GM23248 (cell line): Measurements from ENCODE around the gene SLC4A4. TPM values are rescaled to one million over a fixed set of nuclear protein-coding genes. Genes with fewer than 3 reads are reported as not detected.

Experiments used
- DNase-seq: peaks from one replicate; pipeline ENCODE4 v3.0.0-alpha.2; 2015
- H2AFZ ChIP-seq: fragments of 200-600 bp; sonication (generic); 2 replicates; pipeline ENCODE4 v1.6.1; 2016; ENCODE audit warnings: antibody characterized with exemption
- H3F3A ChIP-seq: fragments of 200-600 bp; sonication (generic); 2 replicates; pipeline ENCODE4 v1.6.1; 2016; ENCODE audit warnings: mild to moderate bottlenecking, antibody characterized with exemption, mixed run types; ENCODE audit not compliant: insufficient read depth
- H3K27ac ChIP-seq: fragments of 200-600 bp; sonication (generic); 2 replicates; pipeline ENCODE4 v1.5.1; 2016; ENCODE audit warnings: mild to moderate bottlenecking
- H3K27me3 ChIP-seq: fragments of 200-600 bp; sonication (generic); replicated peaks from 2 replicates; pipeline ENCODE4 v1.6.1; 2016; ENCODE audit warnings: mild to moderate bottlenecking; ENCODE audit not compliant: insufficient read depth
- H3K36me3 ChIP-seq: fragments of 200-600 bp; sonication (generic); 2 replicates; pipeline ENCODE4 v1.6.1; 2016; ENCODE audit warnings: low read depth, mild to moderate bottlenecking
- H3K4me1 ChIP-seq: fragments of 200-600 bp; sonication (generic); 2 replicates; pipeline ENCODE4 v1.6.1; 2016; ENCODE audit warnings: mild to moderate bottlenecking; ENCODE audit not compliant: insufficient read depth
- H3K4me2 ChIP-seq: fragments of 200-600 bp; sonication (generic); one replicate; pipeline ENCODE4 v1.6.1; 2016; ENCODE audit warnings: mild to moderate bottlenecking; ENCODE audit not compliant: unreplicated experiment
- H3K4me3 ChIP-seq: fragments of 200-600 bp; sonication (generic); 2 replicates; pipeline ENCODE4 v1.5.1; 2016; ENCODE audit warnings: mild to moderate bottlenecking
- H3K79me2 ChIP-seq: fragments of 200-600 bp; sonication (generic); 2 replicates; pipeline ENCODE4 v1.6.1; 2016; ENCODE audit warnings: mild to moderate bottlenecking; ENCODE audit not compliant: insufficient read depth
- H3K9ac ChIP-seq: fragments of 200-600 bp; sonication (generic); 2 replicates; pipeline ENCODE4 v1.6.1; 2016; ENCODE audit warnings: mild to moderate bottlenecking
- H3K9me2 ChIP-seq: fragments of 200-600 bp; sonication (generic); 2 replicates; pipeline ENCODE4 v1.6.1; 2016; ENCODE audit warnings: mixed run types, mild to moderate bottlenecking, moderate library complexity; ENCODE audit not compliant: insufficient read depth
- H3K9me3 ChIP-seq: fragments of 200-600 bp; sonication (generic); one replicate; pipeline ENCODE4 v1.6.1; 2017; ENCODE audit warnings: low read depth
- H4K20me1 ChIP-seq: fragments of 200-600 bp; sonication (generic); 2 replicates; pipeline ENCODE4 v1.6.0; 2016; ENCODE audit not compliant: insufficient read depth
- EZH2 ChIP-seq: fragments of 200-600 bp; sonication (generic); IDR thresholded peaks from 2 replicates; pipeline ENCODE4 v1.6.1; 2018; ENCODE audit warnings: antibody characterized with exemption, mild to moderate bottlenecking; ENCODE audit not compliant: insufficient read depth, poor library complexity, severe bottlenecking
- EZH2phosphoT487 ChIP-seq: fragments of 200-600 bp; sonication (generic); IDR thresholded peaks from 2 replicates; pipeline ENCODE4 v1.6.1; 2018; ENCODE audit warnings: antibody characterized with exemption, moderate library complexity, mild to moderate bottlenecking, low read depth; ENCODE audit not compliant: insufficient read depth
- WGBS, 2 experiments: methylation state at CpG; one replicate each; pipeline ENCODE4 v1.1.6; 2015 to 2017; ENCODE audit warnings: low lambda C conversion rate in 2 of 2, low coverage in 1 of 2; ENCODE audit errors: missing lambda C conversion rate in 2 of 2; 5-methylcytosine and 5-hydroxymethylcytosine counted together
- in situ Hi-C: fragments of 300-500 bp; cut with MboI; formaldehyde crosslinking; loops from 2 replicates; pipeline ENCODE4 v1.15.0; 2020
- polyA plus RNA-seq: library from polyadenylated mRNA; unstranded; fragments of >200 nt; fragmentation: Nextera tagmentation; extraction: Ambion mirVana; gene quantifications from 2 replicates; pipeline ENCODE4 v1.2.1, GENCODE V29; 2016
- total RNA-seq: library from RNA; depleted of rRNA; stranded (reverse); fragments of >200 nt; shearing (Covaris generic); gene quantifications from 2 replicates; pipeline ENCODE4 v1.2.3, GENCODE V29; 2014

SLC4A4 gene
- total and polyA plus RNA-seq, 2 experiments from 2014 or later, result 7.2 to 11.5 TPM

DNA sequence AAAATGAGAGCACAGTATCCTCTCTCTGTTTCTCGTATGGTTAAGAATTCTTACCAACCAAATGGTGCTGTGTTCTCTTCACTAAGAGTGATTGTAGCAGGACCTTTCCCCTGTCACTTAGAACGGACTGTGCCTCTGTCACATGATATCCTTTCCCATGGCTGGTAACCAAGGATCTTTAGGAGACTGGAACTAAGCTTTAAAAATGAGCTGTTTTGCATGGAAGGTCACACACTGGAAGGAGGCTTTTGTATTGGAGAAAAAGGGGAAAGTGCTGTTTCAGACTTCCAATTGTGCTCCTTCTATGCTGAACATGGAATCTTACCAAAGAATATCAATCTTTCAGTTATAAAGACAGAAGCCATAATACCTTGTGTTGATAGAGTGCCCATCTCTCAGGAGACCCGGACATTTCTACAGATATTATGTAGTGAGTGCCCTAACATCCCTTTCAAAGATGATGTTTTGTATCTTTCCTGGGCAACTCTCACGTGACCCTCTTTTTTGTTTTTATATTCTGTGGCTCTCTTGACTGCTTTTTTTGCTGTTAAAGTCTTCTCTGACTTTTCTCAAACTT, 148.6 kb downstream of the SLC4A4 start:
- H3K36me3 ChIP-seq, result no peaks in the 10 kb centered on the region
- no peaks in the 10 kb centered on the region for H3K9me3 ChIP-seq
- WGBS, 2 experiments, result 57 to 71% methylated on average over 4 of the region's 4 CpGs
- in situ Hi-C loops, result no loop called here
- DNase-seq, result no peak
- H3K4me1 ChIP-seq, result no peaks in the 10 kb centered on the region
- no peaks in the 10 kb centered on the region for H4K20me1 ChIP-seq
- H3K4me3 ChIP-seq, result no peak overlapping the region
- H2AFZ ChIP-seq, result no peak overlapping the region
- H3K4me2 ChIP-seq, result no peak overlapping the region
- TF ChIP-seq EZH2, result no peak
- TF ChIP-seq EZH2phosphoT487, result no peak
- no peaks in the 10 kb centered on the region for H3K27me3 ChIP-seq
- H3K9ac ChIP-seq, result no peak overlapping the region
- no peaks in the 10 kb centered on the region for H3K79me2 ChIP-seq
- no peaks in the 10 kb centered on the region for H3K9me2 ChIP-seq
- no peaks in the 10 kb centered on the region for H3F3A ChIP-seq
- no peak overlapping the region for H3K27ac ChIP-seq

DNA sequence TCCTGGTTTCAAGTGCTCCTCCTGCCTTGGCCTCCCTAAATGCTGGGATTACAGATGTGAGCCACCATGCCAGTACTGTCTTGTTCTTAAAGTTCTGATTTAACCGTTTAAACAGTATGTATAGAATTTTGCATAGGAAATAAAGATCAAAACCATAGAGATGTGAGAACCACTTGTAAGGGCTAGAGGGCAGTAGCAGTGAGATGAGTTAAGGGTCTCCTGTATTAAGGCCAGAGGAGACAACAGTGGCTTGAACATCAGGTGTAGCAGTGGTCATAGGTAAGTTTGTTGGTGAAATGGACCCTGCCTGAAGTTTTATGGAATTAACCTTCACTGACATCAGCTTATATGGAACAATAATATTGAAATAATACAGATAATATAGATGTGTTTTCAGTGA, 155.7 kb downstream of the SLC4A4 start:
- Histone ChIP-seq H3K9ac (no peak overlapping the region), H3K79me2 (no peaks in the 10 kb centered on the region), H4K20me1 (no peaks in the 10 kb centered on the region), H3K27ac (no peak overlapping the region), H2AFZ (no peak overlapping the region), H3F3A (no peaks in the 10 kb centered on the region), H3K4me2 (no peak overlapping the region), H3K9me3 (no peaks in the 10 kb centered on the region), H3K27me3 (no peaks in the 10 kb centered on the region), H3K9me2 (no peaks in the 10 kb centered on the region), H3K4me3 (no peak overlapping the region), H3K4me1 (no peaks in the 10 kb centered on the region), H3K36me3 (no peaks in the 10 kb centered on the region; the same call in 1 of the 2 replicates)
- no peak for DNase-seq
- 96 to 97% methylated on average over 1 of the region's 1 CpG for WGBS, 2 experiments
- in situ Hi-C loops, result no loop called here
- TF ChIP-seq EZH2 (no peak), EZH2phosphoT487 (no peak)

DNA sequence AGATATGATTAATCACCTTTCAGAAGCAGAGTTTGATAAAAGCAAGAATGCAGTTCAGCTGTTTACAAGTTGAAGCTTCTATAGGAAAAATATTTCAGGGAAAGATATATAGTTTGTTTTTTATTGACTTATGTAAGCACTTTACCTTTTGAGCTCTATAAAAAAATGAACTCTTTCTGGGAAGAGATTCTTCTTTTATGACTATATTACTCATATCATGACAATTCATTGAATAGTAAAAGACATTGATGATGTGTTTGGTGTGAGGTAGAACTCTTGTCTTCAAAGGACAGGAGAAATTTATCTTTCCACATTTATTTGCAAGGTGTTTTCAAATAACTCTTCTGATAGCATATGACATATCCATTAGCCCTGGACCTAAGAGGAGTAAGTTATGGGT, 156.6 kb downstream of the SLC4A4 start:
- no peaks in the 10 kb centered on the region for H3K27me3 ChIP-seq
- DNase-seq, result no peak
- no peaks in the 10 kb centered on the region for H3K9me3 ChIP-seq
- no peaks in the 10 kb centered on the region for H3K79me2 ChIP-seq
- H2AFZ ChIP-seq, result no peak overlapping the region
- TF ChIP-seq EZH2phosphoT487 (no peak), EZH2 (no peak)
- no peaks in the 10 kb centered on the region for H3F3A ChIP-seq
- H3K9ac ChIP-seq, result no peak overlapping the region
- H3K4me2 ChIP-seq, result no peak overlapping the region
- no peak overlapping the region for H3K27ac ChIP-seq
- H3K4me1 ChIP-seq, result no peaks in the 10 kb centered on the region
- in situ Hi-C loops, result no loop called here
- H3K4me3 ChIP-seq, result no peak overlapping the region
- no peaks in the 10 kb centered on the region for H4K20me1 ChIP-seq
- no peaks in the 10 kb centered on the region for H3K9me2 ChIP-seq
- no peaks in the 10 kb centered on the region; the same call in 1 of the 2 replicates for H3K36me3 ChIP-seq

DNA sequence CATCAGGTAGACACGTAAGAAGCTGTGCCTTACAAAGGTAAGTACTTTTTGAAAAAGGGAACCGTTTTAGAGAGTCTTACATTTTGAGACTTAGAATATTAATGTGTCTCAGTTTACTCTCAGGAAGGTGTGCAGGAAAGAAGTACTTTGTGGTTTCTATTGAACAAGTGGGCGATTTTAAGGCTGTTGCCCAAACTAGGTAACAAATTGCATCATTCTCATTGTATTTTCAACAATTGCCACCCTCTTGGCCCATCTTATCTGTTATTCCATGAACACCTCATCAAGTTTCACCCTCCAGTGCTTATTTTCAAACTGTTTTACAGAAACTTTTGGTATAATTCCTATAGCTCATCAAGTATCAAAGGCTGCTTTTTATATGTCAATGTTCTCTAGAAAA, 158.3 kb downstream of the SLC4A4 start:
- Histone ChIP-seq H3K79me2 (no peaks in the 10 kb centered on the region), H2AFZ (no peak overlapping the region), H3K9ac (no peak overlapping the region), H3K4me2 (no peak overlapping the region), H3K9me2 (no peaks in the 10 kb centered on the region), H4K20me1 (no peaks in the 10 kb centered on the region), H3K9me3 (no peaks in the 10 kb centered on the region), H3K27me3 (no peaks in the 10 kb centered on the region), H3K4me3 (no peak overlapping the region), H3K36me3 (no peaks in the 10 kb centered on the region; the same call in 1 of the 2 replicates), H3K27ac (no peak overlapping the region), H3F3A (no peaks in the 10 kb centered on the region), H3K4me1 (no peaks in the 10 kb centered on the region)
- 86 to 88% methylated on average over 3 of the region's 3 CpGs for WGBS, 2 experiments
- in situ Hi-C loops, result no loop called here
- DNase-seq, result no peak
- TF ChIP-seq EZH2 (no peak), EZH2phosphoT487 (no peak)

DNA sequence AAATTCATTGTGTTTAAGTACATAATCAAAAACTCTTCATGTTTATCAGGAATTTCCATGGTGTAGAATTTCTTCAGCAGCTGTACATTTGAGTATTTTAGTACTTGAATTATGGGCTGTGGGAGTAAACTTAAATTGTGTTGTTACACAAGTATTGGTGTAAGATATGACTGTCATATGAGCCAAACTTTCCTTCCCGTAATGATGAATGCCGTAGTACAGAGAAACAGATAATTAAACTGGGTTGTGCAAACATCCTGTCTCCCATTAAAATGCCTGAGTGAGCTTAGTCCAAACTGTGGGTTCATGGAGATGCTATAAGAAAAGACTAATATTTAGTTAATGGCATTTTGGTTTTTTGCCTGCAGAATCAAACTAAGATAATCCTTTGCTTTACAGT, 159.2 kb downstream of the SLC4A4 start:
- no peaks in the 10 kb centered on the region for H3K27me3 ChIP-seq
- no peaks in the 10 kb centered on the region for H4K20me1 ChIP-seq
- no peaks in the 10 kb centered on the region for H3F3A ChIP-seq
- peak; percentile 8 for DNase-seq
- no peak overlapping the region for H3K4me2 ChIP-seq
- no peak overlapping the region for H3K4me3 ChIP-seq
- no peaks in the 10 kb centered on the region for H3K9me3 ChIP-seq
- H2AFZ ChIP-seq, result no peak overlapping the region
- H3K9me2 ChIP-seq, result no peaks in the 10 kb centered on the region
- 70 to 71% methylated on average over 2 of the region's 2 CpGs for WGBS, 2 experiments
- H3K79me2 ChIP-seq, result no peaks in the 10 kb centered on the region
- no peaks in the 10 kb centered on the region; the same call in 1 of the 2 replicates for H3K36me3 ChIP-seq
- in situ Hi-C loops, result no loop called here
- H3K9ac ChIP-seq, result no peak overlapping the region
- TF ChIP-seq EZH2phosphoT487 (no peak), EZH2 (no peak)
- no peak overlapping the region for H3K27ac ChIP-seq
- no peaks in the 10 kb centered on the region for H3K4me1 ChIP-seq
